Mesothelial cell of epicardium (in vitro differentiated cells): ENCODE results near the gene ATP13A2. TPM values are rescaled to one million over a fixed set of nuclear protein-coding genes. Genes with fewer than 3 reads are reported as not detected.

Experiments used
- DNase-seq, 2 experiments: peaks; one replicate each; pipeline ENCODE4 v3.0.0; 2021; ENCODE audit warnings: low spot score in 2 of 2; ENCODE audit not compliant: unreplicated experiment in 2 of 2
- H3K27ac Mint-ChIP-seq: 2 replicates; pipeline ENCODE4 v1.8.0; 2021; ENCODE audit warnings: mixed read lengths
- H3K27me3 Mint-ChIP-seq: 2 replicates; pipeline ENCODE4 v1.8.0; 2021; ENCODE audit warnings: low read depth, mixed read lengths
- H3K36me3 Mint-ChIP-seq: 2 replicates; pipeline ENCODE4 v1.8.0; 2021; ENCODE audit warnings: mixed read lengths
- H3K4me1 Mint-ChIP-seq: 2 replicates; pipeline ENCODE4 v1.8.0; 2021; ENCODE audit warnings: mixed read lengths
- H3K4me3 Mint-ChIP-seq: 2 replicates; pipeline ENCODE4 v1.8.0; 2021; ENCODE audit warnings: mild to moderate bottlenecking, moderate library complexity, mixed read lengths
- H3K9me3 Mint-ChIP-seq: 2 replicates; pipeline ENCODE4 v1.8.0; 2021; ENCODE audit warnings: mixed read lengths
- total RNA-seq: library from RNA; stranded (reverse); gene quantifications from 3 replicates; pipeline ENCODE4 v1.2.1, GENCODE V29; 2021
- TF ChIP-seq, protein P1 (sequence below): fragments of 200-600 bp; sonication (generic); IDR thresholded peaks from one replicate; pipeline ENCODE4 v1.5.0; 2021; ENCODE audit warnings: antibody characterized with exemption; ENCODE audit not compliant: unreplicated experiment

Gene ATP13A2
- total RNA-seq, 1 donor from 2014 or later: 57.8 TPM

DNA sequence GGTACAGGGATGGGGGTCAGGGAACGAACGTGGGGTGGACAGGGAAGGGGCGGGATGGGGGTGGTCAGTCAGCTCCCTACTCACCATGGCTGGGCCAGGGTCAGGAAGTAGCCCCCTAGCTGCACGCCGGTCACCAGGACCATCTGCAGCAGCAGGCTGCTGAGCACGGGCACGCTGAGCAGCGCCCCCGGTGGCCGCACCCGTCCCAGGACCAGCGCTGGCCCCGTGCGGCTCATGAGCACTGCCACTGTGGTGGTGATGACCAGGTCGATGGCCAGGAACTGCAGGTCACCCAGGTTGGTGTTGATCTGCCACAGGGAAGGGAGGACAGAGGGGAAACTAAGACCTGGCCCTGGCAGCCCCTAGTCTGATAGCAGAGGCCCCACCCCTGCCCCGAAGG is 24.8 kb downstream of the ATP13A2 start:
- H3K9me3 Mint-ChIP-seq: no peaks in the 10 kb centered on the region
- H3K27me3 Mint-ChIP-seq: no peaks in the 10 kb centered on the region
- H3K4me3 Mint-ChIP-seq: no peak overlapping the region
- TF ChIP-seq, protein P1, sequence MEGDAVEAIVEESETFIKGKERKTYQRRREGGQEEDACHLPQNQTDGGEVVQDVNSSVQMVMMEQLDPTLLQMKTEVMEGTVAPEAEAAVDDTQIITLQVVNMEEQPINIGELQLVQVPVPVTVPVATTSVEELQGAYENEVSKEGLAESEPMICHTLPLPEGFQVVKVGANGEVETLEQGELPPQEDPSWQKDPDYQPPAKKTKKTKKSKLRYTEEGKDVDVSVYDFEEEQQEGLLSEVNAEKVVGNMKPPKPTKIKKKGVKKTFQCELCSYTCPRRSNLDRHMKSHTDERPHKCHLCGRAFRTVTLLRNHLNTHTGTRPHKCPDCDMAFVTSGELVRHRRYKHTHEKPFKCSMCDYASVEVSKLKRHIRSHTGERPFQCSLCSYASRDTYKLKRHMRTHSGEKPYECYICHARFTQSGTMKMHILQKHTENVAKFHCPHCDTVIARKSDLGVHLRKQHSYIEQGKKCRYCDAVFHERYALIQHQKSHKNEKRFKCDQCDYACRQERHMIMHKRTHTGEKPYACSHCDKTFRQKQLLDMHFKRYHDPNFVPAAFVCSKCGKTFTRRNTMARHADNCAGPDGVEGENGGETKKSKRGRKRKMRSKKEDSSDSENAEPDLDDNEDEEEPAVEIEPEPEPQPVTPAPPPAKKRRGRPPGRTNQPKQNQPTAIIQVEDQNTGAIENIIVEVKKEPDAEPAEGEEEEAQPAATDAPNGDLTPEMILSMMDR: peak; percentile 39
- peaks cover 3% of the 10 kb centered on the region for H3K36me3 Mint-ChIP-seq
- no peak for DNase-seq
- peaks cover 20% of the 10 kb centered on the region for H3K4me1 Mint-ChIP-seq
- no peak overlapping the region for H3K27ac Mint-ChIP-seq

DNA sequence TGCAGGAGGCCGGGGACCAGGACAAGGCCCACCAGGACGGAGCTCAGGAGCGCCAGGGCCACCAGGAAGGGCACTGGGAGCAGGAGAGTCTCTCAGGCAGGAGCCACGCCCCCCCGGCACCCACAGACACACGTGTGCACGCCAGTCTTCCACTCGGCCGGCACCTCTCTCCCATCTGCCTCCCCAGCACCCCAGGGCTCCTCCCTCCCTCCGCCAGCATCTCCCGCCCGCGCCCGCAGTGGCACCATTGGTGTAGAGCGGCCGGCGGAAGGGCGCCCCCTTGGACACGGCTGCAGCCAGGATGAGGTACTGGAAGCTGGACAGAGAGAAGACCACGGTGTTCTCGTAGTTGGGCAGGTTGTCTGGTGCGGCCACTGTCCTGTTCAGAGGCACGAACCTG is 25.2 kb downstream of the ATP13A2 start:
- H3K36me3 Mint-ChIP-seq: peaks cover 3% of the 10 kb centered on the region
- no peaks in the 10 kb centered on the region for H3K27me3 Mint-ChIP-seq
- H3K4me3 Mint-ChIP-seq: no peak overlapping the region
- no peaks in the 10 kb centered on the region for H3K9me3 Mint-ChIP-seq
- TF ChIP-seq, protein P1: no peak
- no peak for DNase-seq
- H3K4me1 Mint-ChIP-seq: peaks cover 20% of the 10 kb centered on the region
- no peak overlapping the region for H3K27ac Mint-ChIP-seq

DNA sequence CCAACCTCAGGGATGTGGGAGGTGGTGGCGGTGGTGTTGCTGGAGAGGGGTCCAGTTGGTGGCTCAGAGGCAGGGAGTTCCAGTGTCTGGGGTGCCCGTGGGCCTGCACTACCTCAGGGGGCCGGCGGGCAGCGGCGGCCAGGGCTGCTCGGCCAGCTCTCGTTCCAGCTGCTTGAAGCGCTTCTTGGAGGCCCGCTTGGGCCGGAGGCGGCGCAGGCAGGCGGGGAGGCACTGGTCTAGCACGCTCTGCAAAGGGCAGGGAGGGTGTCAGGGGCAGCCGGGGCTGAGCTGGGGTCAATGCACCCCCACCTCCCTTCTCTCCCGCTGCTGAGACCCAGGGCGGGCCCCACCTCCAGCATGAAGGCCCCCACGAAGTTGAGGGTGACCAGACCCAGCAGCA is 25.6 kb downstream of the ATP13A2 start:
- DNase-seq: no peak
- Mint-ChIP-seq H3K4me1 (peaks cover 24% of the 10 kb centered on the region), H3K9me3 (no peaks in the 10 kb centered on the region), H3K27ac (no peak overlapping the region), H3K27me3 (no peaks in the 10 kb centered on the region), H3K36me3 (peaks cover 3% of the 10 kb centered on the region), H3K4me3 (no peak overlapping the region)
- TF ChIP-seq, protein P1: no peak

DNA sequence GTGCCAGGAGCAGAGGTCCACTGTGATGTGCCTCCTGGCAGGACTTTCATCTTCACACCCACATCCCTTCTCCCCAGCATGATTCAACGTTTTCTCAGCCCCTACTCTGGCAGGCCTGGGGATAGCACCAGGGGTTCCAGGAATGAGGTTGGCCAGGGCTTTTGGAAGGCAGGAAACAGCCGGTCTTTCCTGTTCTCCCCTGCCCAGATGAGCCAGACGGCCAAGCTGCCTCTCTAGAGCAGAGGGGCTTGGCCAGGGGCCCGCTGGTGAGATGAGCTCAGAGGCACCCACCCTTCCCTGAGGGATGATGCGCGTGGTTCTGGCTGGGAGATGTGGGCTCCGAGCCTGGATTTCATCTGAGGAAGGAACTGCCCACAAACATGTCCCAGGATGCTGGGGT is 27.0 kb downstream of the ATP13A2 start:
- TF ChIP-seq, protein P1: no peak
- Mint-ChIP-seq H3K4me1 (peaks cover 28% of the 10 kb centered on the region), H3K27me3 (no peaks in the 10 kb centered on the region), H3K36me3 (peaks cover 3% of the 10 kb centered on the region), H3K4me3 (no peak overlapping the region), H3K27ac (peak overlapping the region; percentile 88), H3K9me3 (no peaks in the 10 kb centered on the region)
- DNase-seq: peak in 1 of 2 experiments; percentile 61

DNA sequence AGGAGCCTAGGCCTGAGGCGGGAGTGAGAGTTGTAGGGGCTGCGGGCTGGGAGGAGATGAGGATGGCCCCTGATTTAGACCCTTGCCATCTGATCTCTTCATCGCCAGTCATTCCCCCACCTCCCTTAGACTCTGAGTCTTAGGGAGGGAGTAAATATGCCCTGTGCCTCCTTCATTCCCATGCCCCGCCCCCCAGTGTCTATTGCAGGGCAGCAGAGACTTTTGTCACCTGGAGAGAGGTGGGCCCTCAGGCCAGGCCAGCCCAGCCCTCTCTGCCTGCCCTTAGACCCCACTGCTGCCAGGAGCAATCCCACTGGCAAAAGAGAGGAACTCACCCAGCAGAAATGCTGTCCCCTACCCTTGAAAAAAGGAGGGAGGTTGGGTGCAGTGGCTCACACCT is 28.1 kb downstream of the ATP13A2 start:
- Mint-ChIP-seq H3K27me3 (no peaks in the 10 kb centered on the region), H3K4me3 (peak overlapping the region; percentile 18), H3K27ac (peak overlapping the region; percentile 74), H3K9me3 (no peaks in the 10 kb centered on the region), H3K36me3 (peaks cover 3% of the 10 kb centered on the region), H3K4me1 (peaks cover 31% of the 10 kb centered on the region)
- DNase-seq: no peak
- TF ChIP-seq, protein P1: no peak

DNA sequence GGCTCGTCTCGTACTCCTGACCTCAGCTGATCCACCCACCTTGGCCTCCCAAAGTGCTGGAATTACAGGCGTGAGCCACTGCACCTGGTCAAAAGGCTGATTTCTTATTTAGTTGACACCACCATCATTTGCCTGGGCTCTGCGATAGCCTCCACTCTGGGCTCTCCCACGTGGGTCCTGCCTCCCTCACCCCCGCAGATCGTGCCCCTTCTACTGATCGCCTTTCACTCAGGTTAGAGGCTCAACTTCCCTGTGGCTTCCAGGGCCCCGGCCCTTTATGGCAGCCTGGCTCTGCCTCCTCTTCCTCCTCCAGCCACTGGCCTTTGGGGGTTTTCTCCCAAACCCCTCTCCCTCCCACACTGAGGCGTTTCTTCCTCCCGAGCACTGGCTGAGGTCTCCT is 28.8 kb downstream of the ATP13A2 start:
- peaks cover 3% of the 10 kb centered on the region for H3K36me3 Mint-ChIP-seq
- TF ChIP-seq, protein P1: no peak
- H3K4me1 Mint-ChIP-seq: peaks cover 35% of the 10 kb centered on the region
- DNase-seq: no peak
- no peaks in the 10 kb centered on the region for H3K9me3 Mint-ChIP-seq
- peak overlapping the region; percentile 74 for H3K27ac Mint-ChIP-seq
- H3K4me3 Mint-ChIP-seq: peak overlapping the region; percentile 18
- H3K27me3 Mint-ChIP-seq: no peaks in the 10 kb centered on the region
